ENCODE measurements around the gene AQP6. TPM values are rescaled to one million over a fixed set of nuclear protein-coding genes. Genes with fewer than 3 reads are reported as not detected.
A peak's percentile ranks its signal among the peaks of the same experiment; 100 is the strongest.

AQP6 gene
- not detected in 3 replicates for total RNA-seq
- long read RNA-seq = 0 reads

- peak; percentile 80 for DNase-seq (ENCODE audit: low spot score)
- Mint-ChIP-seq H3K4me3 (ENCODE audit: unreplicated experiment) (no peak within 1 kb of the TSS), H3K4me1 (ENCODE audit: low read depth) (no peaks in the 10 kb centered on the region), H3K27me3 (ENCODE audit: low read depth) (no peaks in the 10 kb centered on the region), H3K9me3 (ENCODE audit: low read depth) (no peaks in the 10 kb centered on the region), H3K27ac (ENCODE audit: unreplicated experiment) (no peak within 1 kb of the TSS), H3K36me3 (ENCODE audit: low read depth) (no peaks in the 10 kb centered on the region)
- TF ChIP-seq CTCF (IDR thresholded peaks at IDR 0.05) = no peak
These were observed at the start of gene AQP6 for GRCh38 chr12:49972641-49973360. TSS of gene AQP6 (plus strand) at chr12:49972947. CDS start at chr12:49973174, 227 bp downstream.

GRCh38 chr12:49923035-49923644, 49.6 kb upstream of the AQP6 start:
- DNase-seq (ENCODE audit: low spot score) = no peak
- no peaks in the 10 kb centered on the region for H3K27me3 Mint-ChIP-seq (ENCODE audit: low read depth)
- H3K9me3 Mint-ChIP-seq (ENCODE audit: low read depth) = no peaks in the 10 kb centered on the region
- no peaks in the 10 kb centered on the region for H3K36me3 Mint-ChIP-seq (ENCODE audit: low read depth)
- no peak overlapping the region for H3K4me3 Mint-ChIP-seq (ENCODE audit: unreplicated experiment)
- no peaks in the 10 kb centered on the region for H3K4me1 Mint-ChIP-seq (ENCODE audit: low read depth)
- H3K27ac Mint-ChIP-seq (ENCODE audit: unreplicated experiment) = no peak overlapping the region
- no peak for TF ChIP-seq CTCF (IDR thresholded peaks at IDR 0.05)

GRCh38 chr12:49923880-49924556, 48.7 kb upstream of the AQP6 start:
- DNase-seq (ENCODE audit: low spot score) = no peak
- no peaks in the 10 kb centered on the region for H3K36me3 Mint-ChIP-seq (ENCODE audit: low read depth)
- no peaks in the 10 kb centered on the region for H3K27me3 Mint-ChIP-seq (ENCODE audit: low read depth)
- no peak overlapping the region for H3K4me3 Mint-ChIP-seq (ENCODE audit: unreplicated experiment)
- H3K9me3 Mint-ChIP-seq (ENCODE audit: low read depth) = no peaks in the 10 kb centered on the region
- H3K4me1 Mint-ChIP-seq (ENCODE audit: low read depth) = no peaks in the 10 kb centered on the region
- no peak for TF ChIP-seq CTCF (IDR thresholded peaks at IDR 0.05)
- no peak overlapping the region for H3K27ac Mint-ChIP-seq (ENCODE audit: unreplicated experiment)

- no peak for TF ChIP-seq CTCF (IDR thresholded peaks at IDR 0.05)
- Mint-ChIP-seq H3K27ac (ENCODE audit: unreplicated experiment) (no peak overlapping the region), H3K4me1 (ENCODE audit: low read depth) (no peaks in the 10 kb centered on the region), H3K4me3 (ENCODE audit: unreplicated experiment) (no peak overlapping the region), H3K27me3 (ENCODE audit: low read depth) (no peaks in the 10 kb centered on the region), H3K9me3 (ENCODE audit: low read depth) (no peaks in the 10 kb centered on the region), H3K36me3 (ENCODE audit: low read depth) (no peaks in the 10 kb centered on the region)
- DNase-seq (ENCODE audit: low spot score) = no peak
These were observed 48.0 kb upstream of the AQP6 start for GRCh38 chr12:49924628-49925246.
